Transverse colon (tissue), 4 donors: ENCODE measurements around the gene PRKCB. TPM values are rescaled to one million over a fixed set of nuclear protein-coding genes. Genes with fewer than 3 reads are reported as not detected.

Source experiments
- DNase-seq: peaks from one replicate; pipeline ENCODE4 v3.0.0-alpha.2; 2019
- H3K27ac ChIP-seq, 4 donors: fragments of 200-600 bp; sonication (generic); 2 replicates each; pipeline ENCODE4 v1.5.1; 2016 to 2018; ENCODE audit warnings: inconsistent platforms in 4 of 4
- H3K27me3 ChIP-seq: fragments of 200-600 bp; sonication (generic); 2 replicates; pipeline ENCODE4 v1.5.1; 2017; ENCODE audit warnings: inconsistent platforms
- H3K36me3 ChIP-seq, 4 donors: fragments of 200-600 bp; sonication (generic); 2 replicates each; pipeline ENCODE4 v1.5.1; 2017 to 2019; ENCODE audit warnings: inconsistent platforms in 4 of 4
- H3K4me1 ChIP-seq, 4 donors: fragments of 200-600 bp; sonication (generic); 2 replicates each; pipeline ENCODE4 v1.5.1; 2017 to 2020; ENCODE audit warnings: inconsistent platforms in 4 of 4
- H3K4me3 ChIP-seq, 4 donors: fragments of 200-600 bp; sonication (generic); 1 replicate in 1 of 4; 2 replicates in 3 of 4; pipeline versions ENCODE4 v1.5.1 to v1.6.1; 2017 to 2019; ENCODE audit warnings: inconsistent platforms in 4 of 4
- H3K9me3 ChIP-seq, 2 donors: fragments of 200-600 bp; sonication (generic); 2 replicates each; pipeline ENCODE4 v1.5.1; 2017 to 2019; ENCODE audit warnings: inconsistent platforms in 2 of 2
- CTCF ChIP-seq, 5 experiments: fragments of 200-600 bp in 3 of 5; fragments of 450-650 bp in 2 of 5; sonication (generic) in 3 of 5; IDR thresholded peaks; 1 replicate in 2 of 5; 2 replicates in 3 of 5; pipeline ENCODE4 v1.5.1; 2016 to 2017; ENCODE audit warnings: antibody characterized with exemption in 5 of 5, inconsistent platforms in 3 of 5, mild to moderate bottlenecking in 2 of 5, moderate library complexity in 1 of 5
- EP300 ChIP-seq: sonication (generic); formaldehyde crosslinking; IDR thresholded peaks from one replicate; pipeline ENCODE4 v1.6.1; 2017; ENCODE audit warnings: antibody characterized with exemption, low read depth
- POLR2A ChIP-seq: fragments of 450-650 bp; IDR thresholded peaks from one replicate; pipeline ENCODE4 v1.6.1; 2016; ENCODE audit warnings: antibody characterized with exemption, mild to moderate bottlenecking, moderate library complexity
- POLR2AphosphoS5 ChIP-seq, 3 donors: sonication (generic); formaldehyde crosslinking; IDR thresholded peaks; one replicate each; pipeline ENCODE4 v1.6.1; 2016; ENCODE audit warnings: antibody characterized with exemption in 3 of 3
- WGBS, 2 donors: methylation state at CpG; one replicate each; pipeline ENCODE4 v1.1.5; 2018; ENCODE audit warnings: low coverage in 1 of 2; 5-methylcytosine and 5-hydroxymethylcytosine counted together
- in situ Hi-C, 4 donors: fragments of 200-750 bp; cut with MboI; loops; one replicate each; pipeline versions ENCODE4 v1.15.0 to v1.15.1; 2017; ENCODE audit warnings: low sequenced_read_pairs in 3 of 4, low pct_ligation_motif_present in 1 of 4, low pct_unique_long_range_greater_than_20kb in 1 of 4
- intact Hi-C: fragments of 100-400 bp; cut with DNase I; formaldehyde crosslinking; loops from one replicate; pipeline ENCODE4 v1.15.1; 2023; ENCODE audit warnings: low total_unique reads
- total RNA-seq, 4 donors: library from RNA; depleted of rRNA; stranded (reverse); fragments of >200 nt; gene quantifications; one replicate each; pipeline ENCODE4 v1.1.0, GENCODE V29; 2016

Gene PRKCB
- total RNA-seq, 4 donors from 2014 or later, result 9.0 to 28.3 (median 15.2) TPM

DNA sequence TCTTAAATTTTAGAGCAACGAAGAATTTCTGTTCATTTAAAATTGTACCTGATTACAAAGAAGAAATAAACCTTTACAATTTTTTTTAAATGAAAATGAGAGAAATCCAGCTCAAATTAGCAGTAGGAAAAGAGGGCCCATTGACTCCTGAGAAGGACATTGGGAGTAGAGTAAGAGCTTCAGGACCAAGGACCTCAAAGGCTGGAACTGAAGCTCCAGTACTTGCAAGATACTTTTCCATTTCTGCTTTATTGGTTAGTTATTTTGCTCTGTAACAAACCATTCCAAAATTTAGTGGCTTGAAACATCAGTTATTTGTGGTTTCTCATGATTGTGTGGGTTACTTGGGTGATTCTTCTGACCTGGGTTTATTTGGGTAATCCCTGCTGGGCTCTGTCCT is 165.9 kb downstream of the PRKCB start:
- no peaks in the 10 kb centered on the region for H3K36me3 ChIP-seq
- no peak overlapping the region for H3K27ac ChIP-seq
- TF ChIP-seq POLR2A (no peak), EP300 (no peak), POLR2AphosphoS5 (IDR thresholded peaks at IDR 0.05) (no peak), CTCF (IDR thresholded peaks at IDR 0.05) (no peak)
- H3K27me3 ChIP-seq, result no peaks in the 10 kb centered on the region
- no peaks in the 10 kb centered on the region for H3K9me3 ChIP-seq
- 78 to 87% methylated on average over 1 of the region's 1 CpG for WGBS, 2 donors
- H3K4me3 ChIP-seq, result no peak overlapping the region
- H3K4me1 ChIP-seq, result no peaks in the 10 kb centered on the region
- in situ Hi-C loops, result no loop called here
- no peak for DNase-seq
- intact Hi-C loops, result no loop called here

GRCh38 chr16:24002619-24003018 is 166.8 kb downstream of the PRKCB start:
- in situ Hi-C loops (no loop called here), intact Hi-C loops (no loop called here)
- no peak overlapping the region for H3K27ac ChIP-seq
- no peaks in the 10 kb centered on the region for H3K9me3 ChIP-seq
- no peak for DNase-seq
- no peak overlapping the region for H3K4me3 ChIP-seq
- 63 to 80% methylated on average over 1 to 4 of the region's 4 CpGs for WGBS, 2 donors
- H3K27me3 ChIP-seq, result no peaks in the 10 kb centered on the region
- no peak for TF ChIP-seq POLR2A
- TF ChIP-seq EP300, result no peak
- no peak for TF ChIP-seq CTCF (IDR thresholded peaks at IDR 0.05)
- no peak for TF ChIP-seq POLR2AphosphoS5 (IDR thresholded peaks at IDR 0.05)
- no peaks in the 10 kb centered on the region for H3K4me1 ChIP-seq
- H3K36me3 ChIP-seq, result no peaks in the 10 kb centered on the region

DNA sequence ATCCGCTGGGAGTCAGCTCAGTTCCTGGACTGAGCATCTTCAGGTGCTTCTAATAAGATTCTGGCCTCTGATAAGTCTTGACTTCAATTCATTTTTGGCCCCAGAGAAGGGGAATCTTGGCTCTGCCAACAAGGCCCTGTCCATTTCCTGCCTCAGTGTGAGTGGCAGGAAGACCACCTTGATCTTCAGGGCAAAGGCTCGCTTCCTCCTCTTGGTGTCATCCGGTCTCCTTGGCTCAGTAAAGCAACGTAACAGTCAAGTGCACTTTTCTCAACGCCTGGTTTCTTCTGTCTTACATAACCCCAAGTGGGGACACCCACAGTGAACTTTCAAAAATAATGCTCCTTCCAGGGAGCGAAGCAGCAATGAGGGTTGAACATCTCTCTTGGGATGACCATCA is 169.8 kb downstream of the PRKCB start:
- intact Hi-C loops (no loop called here), in situ Hi-C loops (no loop called here)
- no peak for TF ChIP-seq POLR2AphosphoS5 (IDR thresholded peaks at IDR 0.05)
- Histone ChIP-seq H3K27ac (no peak overlapping the region), H3K27me3 (no peaks in the 10 kb centered on the region), H3K4me1 (peaks cover 0 to 5% (median 2%) of the 10 kb centered on the region in 4 donors), H3K9me3 (no peaks in the 10 kb centered on the region), H3K36me3 (no peaks in the 10 kb centered on the region), H3K4me3 (no peak overlapping the region)
- no peak for DNase-seq
- 85% methylated on average over 6 of the region's 6 CpGs; no CpG with 5 or more reads in 1 of the 2 donors for WGBS, 2 donors

GRCh38 chr16:24007391-24007790 is 171.6 kb downstream of the PRKCB start:
- Histone ChIP-seq H3K4me3 (no peak overlapping the region), H3K4me1 (peaks cover 0 to 13% (median 6%) of the 10 kb centered on the region in 4 donors), H3K9me3 (no peaks in the 10 kb centered on the region), H3K36me3 (no peaks in the 10 kb centered on the region), H3K27ac (no peak overlapping the region), H3K27me3 (no peaks in the 10 kb centered on the region)
- intact Hi-C loops, result no loop called here
- DNase-seq, result no peak
- TF ChIP-seq POLR2A, result no peak
- TF ChIP-seq EP300, result no peak
- no peak for TF ChIP-seq CTCF (IDR thresholded peaks at IDR 0.05)
- no peak for TF ChIP-seq POLR2AphosphoS5 (IDR thresholded peaks at IDR 0.05)
- in situ Hi-C loops, result no loop called here
- WGBS, 2 donors, result 77 to 91% methylated on average over 6 to 7 of the region's 7 CpGs

GRCh38 chr16:24007934-24008333 is 172.2 kb downstream of the PRKCB start:
- Histone ChIP-seq H3K4me3 (no peak overlapping the region), H3K36me3 (no peaks in the 10 kb centered on the region), H3K27me3 (no peaks in the 10 kb centered on the region), H3K9me3 (no peaks in the 10 kb centered on the region), H3K4me1 (peaks cover 0 to 13% (median 6%) of the 10 kb centered on the region in 4 donors), H3K27ac (no peak overlapping the region)
- no peak for DNase-seq
- intact Hi-C loops, result no loop called here
- no peak for TF ChIP-seq CTCF (IDR thresholded peaks at IDR 0.05)
- TF ChIP-seq POLR2A, result no peak
- TF ChIP-seq EP300, result no peak
- no peak for TF ChIP-seq POLR2AphosphoS5 (IDR thresholded peaks at IDR 0.05)
- 60% methylated on average over 1 of the region's 1 CpG; no CpG with 5 or more reads in 1 of the 2 donors for WGBS, 2 donors
- in situ Hi-C loops, result no loop called here
